Measurements from ENCODE around the gene FBXO15.

Gene FBXO15

GRCh38 chr18:74147779-74148542 lies at the start of gene FBXO15, which contains the start of gene TIMM21:
FBXO15 (minus strand) TSS chr18:74147834; CDS start chr18:74147785, 49 bp downstream.
TIMM21 (plus strand) TSS chr18:74148523; CDS start chr18:74148809, 286 bp downstream.
- DNase-seq, result peak; percentile 99

DNA sequence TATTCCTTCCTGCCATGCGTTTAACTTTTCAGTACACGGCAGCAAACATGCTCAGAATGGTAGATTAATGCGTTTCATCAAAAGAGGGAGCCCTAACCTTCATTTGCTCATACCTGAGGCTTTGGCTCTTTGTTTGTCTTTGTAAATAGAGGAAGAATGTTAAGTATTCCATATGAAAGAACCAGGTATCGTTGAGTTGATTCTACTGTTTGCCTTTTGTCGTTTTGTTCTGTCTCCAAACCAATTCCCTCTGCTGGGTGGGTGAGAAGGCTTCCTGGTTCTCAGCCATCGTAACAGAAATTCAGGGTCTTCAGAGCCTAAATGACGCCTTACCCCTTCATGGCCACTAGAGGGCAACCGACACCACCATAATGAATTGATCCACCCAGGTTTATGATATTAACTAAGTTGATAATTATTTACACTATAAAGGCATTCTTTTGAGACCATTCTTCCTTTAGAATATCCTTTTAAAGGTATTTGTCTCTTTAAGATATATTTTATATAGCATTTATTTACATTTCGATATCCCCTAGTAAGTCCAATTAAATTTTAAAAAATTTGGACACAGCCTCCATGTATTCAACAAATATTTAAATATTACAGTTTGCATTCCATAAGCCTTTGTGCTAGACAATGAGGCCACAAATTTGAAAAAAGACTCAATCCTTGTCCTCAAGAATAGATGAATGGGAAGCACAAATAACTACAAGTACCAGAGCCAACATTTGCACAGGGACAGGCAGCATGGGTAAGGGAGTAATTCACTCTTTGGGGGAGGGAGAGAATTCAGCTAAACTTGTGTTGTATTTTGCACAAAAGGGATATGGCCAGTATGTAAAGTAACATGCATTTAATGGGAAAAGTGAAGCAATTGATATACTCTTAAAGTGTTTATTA lies 48.8 kb upstream of the FBXO15 start:
- peak; percentile 90 for DNase-seq

- DNase-seq, result no peak
These were observed 47.1 kb upstream of the FBXO15 start for GRCh38 chr18:74194691-74195090.

DNA sequence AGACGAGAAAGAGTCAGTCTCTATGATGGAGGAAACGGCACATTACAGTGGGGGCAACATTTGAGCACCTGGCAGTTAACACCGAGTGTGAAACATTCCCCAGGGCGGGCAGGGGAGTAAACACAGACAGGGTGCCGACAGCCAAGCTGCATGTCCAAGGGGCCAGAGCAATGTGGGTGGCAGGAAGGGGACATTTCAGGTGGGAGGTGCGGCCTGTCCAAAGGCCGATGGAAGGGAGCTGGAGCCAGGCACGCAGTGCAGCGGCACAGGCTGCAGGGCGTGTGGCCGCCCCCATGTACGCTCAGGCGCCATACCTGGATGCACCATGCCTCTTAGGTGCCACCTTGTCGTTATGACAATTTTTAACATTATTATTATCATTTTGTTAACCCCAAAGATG lies 43.9 kb upstream of the FBXO15 start:
- DNase-seq, result no peak

DNA sequence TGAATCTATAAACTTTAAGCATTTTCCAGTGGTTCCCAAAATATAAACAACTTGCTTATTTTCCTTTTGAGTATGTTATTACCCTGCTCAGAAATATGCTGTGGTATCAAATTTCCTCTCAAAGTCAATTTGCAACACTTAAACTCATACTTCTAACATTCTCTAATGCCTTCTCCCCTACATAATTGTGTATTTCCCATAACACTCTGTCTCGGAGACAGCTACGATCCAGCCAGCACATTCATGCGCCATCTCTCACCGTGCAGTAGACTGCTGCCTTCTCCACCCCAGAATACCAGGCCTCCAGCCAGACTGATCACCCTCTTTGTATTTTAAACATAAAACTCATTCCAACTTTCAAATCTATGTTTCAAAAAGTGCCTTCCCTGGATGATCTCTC lies 42.5 kb upstream of the FBXO15 start:
- DNase-seq, result no peak

GRCh38 chr18:74186661-74187060 lies 39.0 kb upstream of the FBXO15 start:
- DNase-seq, result no peak

GRCh38 chr18:74185860-74186259 lies 38.2 kb upstream of the FBXO15 start:
- no peak for DNase-seq

DNA sequence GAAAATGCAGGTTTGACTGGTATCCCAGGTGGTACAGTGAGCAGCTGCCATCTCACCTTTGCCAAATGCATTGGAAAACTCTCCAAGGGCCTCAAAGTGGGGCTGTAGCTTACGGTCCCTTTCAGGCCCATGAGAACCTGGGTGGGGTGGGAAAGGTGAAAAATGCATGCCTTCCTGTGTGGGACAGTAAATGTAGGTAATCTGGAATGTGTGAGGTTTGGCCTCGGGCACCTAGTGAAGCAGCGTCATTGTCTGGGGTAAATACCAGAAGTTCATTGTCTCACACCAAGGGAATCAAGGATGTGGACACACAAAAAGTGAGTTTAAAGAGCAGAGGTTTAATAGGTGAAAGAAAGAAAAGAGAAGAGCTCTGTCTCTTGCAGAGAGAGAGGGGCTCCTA lies 37.2 kb upstream of the FBXO15 start:
- no peak for DNase-seq

DNA sequence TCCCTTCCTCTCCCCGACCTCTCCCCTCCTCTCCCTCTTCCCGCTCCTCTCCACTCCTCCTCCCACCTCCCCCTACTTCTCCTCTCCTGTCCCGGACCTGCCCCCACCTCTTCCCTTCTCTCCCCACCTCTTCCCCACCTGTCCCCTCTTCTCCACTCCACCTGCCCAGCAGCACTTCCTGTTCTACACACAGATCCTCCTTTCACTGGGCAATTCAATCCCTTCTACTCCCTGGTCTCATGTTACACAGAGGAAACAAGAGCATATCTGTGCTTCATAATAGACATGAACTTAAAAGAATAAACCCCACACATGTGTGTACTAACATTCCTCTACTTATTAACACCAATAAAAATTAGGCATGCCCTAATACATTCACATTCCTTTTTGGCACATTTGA lies 35.5 kb upstream of the FBXO15 start:
- DNase-seq, result peak; percentile 32

GRCh38 chr18:74182335-74182734 lies 34.7 kb upstream of the FBXO15 start:
- no peak for DNase-seq

GRCh38 chr18:74179623-74180199 lies 32.1 kb upstream of the FBXO15 start:
- no peak for DNase-seq

- DNase-seq, result no peak
These were observed 31.2 kb upstream of the FBXO15 start for GRCh38 chr18:74178884-74179283.

GRCh38 chr18:74175658-74176057 lies 28.0 kb upstream of the FBXO15 start:
- no peak for DNase-seq

- no peak for DNase-seq
These were observed 25.8 kb upstream of the FBXO15 start for GRCh38 chr18:74173434-74173750.

- no peak for DNase-seq
These were observed 25.2 kb upstream of the FBXO15 start for GRCh38 chr18:74172697-74173433.

DNA sequence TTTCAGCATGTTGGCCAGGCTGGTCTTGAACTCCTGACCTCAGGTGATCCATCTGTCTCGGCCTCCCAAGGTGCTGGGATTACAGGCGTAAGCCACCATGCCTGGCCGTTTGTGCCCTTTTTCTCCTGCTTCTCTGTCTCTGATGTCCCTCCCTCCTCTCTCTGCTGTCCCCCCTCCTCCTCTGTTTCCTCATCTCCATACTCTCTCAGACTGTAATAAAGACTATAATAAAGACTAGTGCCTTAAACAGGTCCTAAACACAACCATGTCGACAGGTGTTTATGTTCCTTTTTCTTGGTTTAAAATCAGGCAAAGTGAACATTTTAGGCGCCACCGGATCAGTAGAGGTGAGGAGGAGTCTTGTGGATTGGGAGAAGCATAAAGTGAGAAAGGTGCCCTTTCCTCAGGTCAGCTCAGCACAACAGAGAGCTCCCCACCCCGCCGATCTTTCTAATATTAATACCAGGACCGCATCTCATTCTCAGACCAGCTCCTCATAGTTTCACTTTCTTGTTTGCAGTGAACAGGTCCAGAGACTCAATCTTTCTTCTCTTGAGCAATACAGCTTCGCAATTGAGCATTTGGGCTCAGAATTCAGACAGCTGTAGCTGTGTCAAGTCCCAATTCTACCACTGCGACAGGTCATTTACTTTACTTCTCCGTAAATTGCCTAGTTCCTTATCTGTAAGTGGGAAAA lies 24.4 kb upstream of the FBXO15 start:
- DNase-seq, result no peak

- no peak for DNase-seq
These were observed 18.8 kb upstream of the FBXO15 start for GRCh38 chr18:74166386-74166785.

DNA sequence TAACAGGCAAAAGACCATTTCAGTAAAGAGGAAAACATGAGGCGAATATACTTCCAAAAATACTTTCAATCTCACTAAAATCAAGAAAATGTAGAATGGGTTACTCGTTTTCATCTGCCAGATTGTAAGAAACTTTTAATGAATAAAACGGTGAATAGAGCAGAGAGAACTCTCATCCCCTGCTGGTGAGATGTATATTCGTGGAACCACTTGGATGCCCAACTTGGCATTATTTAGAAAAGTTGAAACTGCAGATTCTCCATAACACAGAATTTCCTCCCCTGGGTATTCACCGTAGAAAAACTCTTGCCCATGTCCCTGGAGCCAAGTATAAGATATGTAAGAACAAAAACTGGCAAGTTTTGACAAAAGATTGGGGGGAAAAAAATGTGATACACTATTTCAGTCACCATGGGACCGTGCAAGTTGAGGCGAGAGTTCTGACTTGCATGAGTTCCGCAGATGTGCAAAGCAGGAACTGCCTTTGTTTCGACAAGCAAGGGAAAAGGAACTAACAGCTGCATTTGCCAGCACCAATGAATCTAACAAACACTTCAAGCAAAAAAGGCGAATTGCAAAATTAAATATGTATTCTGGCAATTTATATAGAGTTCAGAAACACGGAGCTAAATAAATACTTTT lies 15.5 kb upstream of the FBXO15 start:
- DNase-seq, result no peak

- no peak for DNase-seq
These were observed 7.6 kb upstream of the FBXO15 start for GRCh38 chr18:74155276-74155675.

DNA sequence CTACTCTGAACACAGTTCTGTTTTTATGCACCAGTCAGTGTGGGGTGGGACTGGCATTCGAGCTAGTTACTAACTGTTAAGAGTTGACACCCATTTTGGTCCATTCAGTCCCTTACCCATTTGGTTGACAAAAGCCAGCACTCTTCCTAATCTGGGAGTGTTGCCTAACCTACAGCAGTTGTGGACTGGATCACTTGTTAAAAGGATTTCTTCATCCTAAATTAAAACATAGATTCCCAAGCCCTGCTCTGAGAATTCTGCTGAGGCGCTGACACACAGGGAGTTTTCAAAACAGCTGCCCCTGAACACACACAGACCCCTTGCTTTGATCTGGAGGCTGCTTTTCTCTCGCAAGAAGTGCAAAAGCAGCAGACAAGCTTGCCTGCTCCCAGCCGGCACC lies 7.1 kb upstream of the FBXO15 start:
- DNase-seq, result no peak

GRCh38 chr18:74153793-74154192 lies 6.2 kb upstream of the FBXO15 start:
- no peak for DNase-seq

DNA sequence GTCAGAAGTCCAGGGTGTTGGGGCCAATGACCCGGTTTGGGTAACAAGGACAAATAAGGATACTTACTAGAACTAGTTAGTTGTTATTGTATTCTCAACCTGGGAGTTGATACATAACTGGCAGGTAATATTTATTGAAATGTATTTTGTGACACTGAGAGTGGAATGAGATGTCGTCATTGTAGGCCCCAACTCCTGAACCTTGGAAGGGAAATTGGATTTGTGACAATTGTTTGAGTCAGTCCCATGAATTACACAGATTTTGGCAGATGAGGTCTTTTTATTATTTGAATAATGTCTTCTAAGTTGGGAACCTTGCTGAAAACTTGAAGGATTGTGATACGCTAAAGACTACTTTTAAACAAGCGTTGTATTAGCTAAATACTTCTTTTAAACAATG lies 5.7 kb upstream of the FBXO15 start:
- DNase-seq, result no peak

Measured in NCI-H1092 treated with DMSO at 0.1 percent for 48 hours (cell line).